Activated T-cell treated with anti-CD3 and anti-CD28 coated beads for 1 hour (primary cell): ENCODE results near the gene SLC23A2.
"Not testable (repeated sequence)": the region's sequence is repeated elsewhere in the genome, so short reads cannot be mapped to it uniquely, and the experiment has no call there.

Experiments
- DNase-seq: peaks from one replicate; pipeline ENCODE4 v3.0.0-alpha.2; 2020; ENCODE audit warnings: low read depth

The SLC23A2 gene

DNA sequence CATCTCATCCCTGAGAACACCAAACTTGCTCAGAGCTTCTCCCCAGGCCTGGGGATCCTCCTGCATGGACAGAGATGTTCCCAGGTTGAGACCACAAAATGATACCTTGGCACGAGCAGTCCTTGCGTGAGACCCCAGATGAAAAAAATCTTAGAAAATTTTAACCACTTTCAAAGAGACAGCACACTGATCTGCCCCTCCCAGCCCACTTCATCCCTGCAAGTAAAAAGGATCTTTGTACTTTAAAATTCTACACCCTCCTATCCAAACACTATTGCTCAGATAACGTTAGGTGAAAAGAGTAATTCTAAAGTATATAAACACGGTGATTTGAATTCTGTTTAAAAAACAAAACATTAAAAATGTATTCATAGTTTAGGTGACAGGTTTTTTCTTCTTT is 98.5 kb downstream of the SLC23A2 start:
- DNase-seq = no peak

DNA sequence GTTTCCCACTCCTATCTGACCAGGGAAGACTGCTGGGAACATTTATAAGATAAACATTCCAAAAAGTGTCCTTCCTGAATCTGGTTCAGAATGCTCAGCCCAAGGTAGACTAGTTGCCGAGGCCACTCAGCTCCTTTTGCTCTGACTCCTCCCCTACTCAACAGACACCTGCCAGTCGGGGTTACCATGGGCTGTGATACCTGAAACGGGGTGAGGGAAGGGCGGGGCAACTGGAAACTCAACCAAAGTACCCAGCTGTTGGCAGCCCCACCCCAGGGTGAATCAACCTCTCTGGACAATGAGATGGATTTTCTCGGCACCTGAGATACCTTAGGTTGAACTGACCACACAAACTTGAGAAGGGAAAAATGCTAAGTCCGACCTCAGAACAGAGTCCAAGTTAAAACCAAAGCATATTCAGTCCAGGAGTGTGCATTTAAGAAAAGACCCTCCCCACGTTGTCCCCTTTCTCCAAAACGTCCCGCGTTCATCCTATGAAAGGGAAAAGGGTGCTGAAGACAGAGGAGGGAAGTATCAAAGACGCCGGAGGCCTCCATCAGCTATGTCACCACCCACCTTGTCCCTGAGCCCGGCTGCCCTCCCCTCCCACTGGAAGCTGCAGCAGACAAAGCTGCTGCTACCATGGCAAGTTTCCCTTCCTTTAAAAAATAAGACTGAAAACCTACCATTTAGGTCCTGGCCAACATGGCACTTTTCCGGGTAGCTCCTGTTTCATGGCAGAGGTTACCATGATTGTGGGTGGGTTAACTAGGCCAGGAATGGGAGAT is 100.1 kb downstream of the SLC23A2 start:
- no peak for DNase-seq

- DNase-seq = no peak
These were observed 102.7 kb downstream of the SLC23A2 start for GRCh38 chr20:4898282-4899244.

DNA sequence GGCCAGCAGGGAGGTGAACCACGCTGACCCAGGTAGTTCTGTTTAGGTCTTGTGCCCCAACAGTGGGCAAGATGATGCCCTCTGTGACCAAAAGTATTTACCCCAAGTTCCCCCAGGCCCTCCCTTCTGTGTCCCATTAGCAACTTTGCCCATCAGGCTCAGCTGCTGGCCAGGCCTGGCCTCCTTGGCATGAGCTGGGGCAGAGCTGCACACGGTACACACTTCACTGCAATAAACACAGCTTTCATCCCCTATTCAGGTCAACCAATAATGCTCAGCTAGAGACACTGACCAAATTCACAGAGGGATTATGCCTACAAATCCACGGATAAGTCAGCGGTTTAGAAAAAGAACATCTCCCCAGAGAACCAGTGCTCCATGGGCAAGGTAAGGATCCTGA is 103.7 kb downstream of the SLC23A2 start:
- no peak for DNase-seq

GRCh38 chr20:4896971-4897497 is 104.3 kb downstream of the SLC23A2 start:
- DNase-seq = no peak

DNA sequence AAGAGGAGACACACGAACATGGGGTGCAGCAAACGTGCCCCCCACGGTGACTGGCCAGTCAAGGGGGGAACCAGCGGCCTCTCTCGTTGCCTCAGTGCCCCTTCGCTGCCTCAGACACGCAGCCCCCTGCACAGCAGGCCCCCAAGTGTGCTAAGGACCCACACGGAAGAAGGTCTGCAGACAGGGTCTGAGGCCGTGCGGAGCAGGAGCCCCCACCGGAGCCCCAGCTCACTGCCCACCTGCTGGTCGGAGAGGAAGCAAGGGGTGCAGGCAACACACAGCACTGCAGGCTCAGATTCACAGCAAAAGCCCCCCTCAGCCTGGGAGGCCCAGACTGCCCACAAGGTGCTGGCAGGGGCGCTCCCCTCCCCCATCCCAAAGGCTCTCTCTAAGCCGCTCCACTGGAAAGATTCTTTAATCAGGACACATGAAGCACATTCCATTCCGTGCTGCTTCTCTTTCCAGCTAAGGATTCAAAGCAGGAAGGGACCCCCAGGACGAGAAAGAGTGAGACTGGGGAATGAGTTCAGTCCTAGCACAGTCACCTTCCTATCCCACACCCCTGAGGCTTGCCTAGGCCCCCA is 105.1 kb downstream of the SLC23A2 start:
- no peak for DNase-seq

DNA sequence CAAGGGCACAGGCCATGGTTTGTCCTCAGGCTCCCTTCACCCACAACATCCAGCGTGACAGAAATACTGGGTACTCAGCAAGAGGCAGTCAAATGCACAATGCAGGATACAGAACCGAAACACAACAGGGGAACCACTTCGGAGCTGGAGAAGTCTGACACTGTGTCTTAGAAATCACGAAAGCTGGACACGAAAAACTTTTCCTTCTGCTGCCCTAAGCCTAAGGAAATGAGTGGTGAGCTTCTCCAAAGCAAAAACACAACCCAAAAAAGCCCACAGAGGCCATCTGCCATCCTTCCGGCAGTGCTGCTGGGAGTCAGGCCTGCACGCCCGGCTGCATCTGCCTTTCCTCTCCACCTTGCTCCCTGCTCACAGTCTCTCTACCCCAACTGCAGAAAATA is 106.3 kb downstream of the SLC23A2 start:
- DNase-seq = no peak

DNA sequence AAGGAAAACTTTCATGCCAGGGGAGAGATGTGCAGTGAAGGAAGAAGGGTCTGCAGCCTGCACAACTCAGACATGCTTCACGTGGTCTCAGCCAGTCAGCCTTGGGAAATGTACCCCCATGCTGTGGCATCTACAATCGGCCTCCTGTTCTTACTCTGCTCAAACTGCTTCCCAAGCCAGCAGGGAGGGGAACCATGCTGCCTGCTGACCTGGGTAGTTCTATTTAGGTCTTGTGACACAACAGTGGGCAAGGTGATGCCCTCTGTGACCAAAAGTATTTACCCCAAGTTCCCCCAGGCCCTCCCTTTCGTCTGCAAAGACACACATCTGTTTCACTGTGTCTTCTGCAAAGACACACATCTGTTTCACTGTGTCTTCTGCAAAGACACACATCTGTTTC is 106.9 kb downstream of the SLC23A2 start:
- no peak for DNase-seq

DNA sequence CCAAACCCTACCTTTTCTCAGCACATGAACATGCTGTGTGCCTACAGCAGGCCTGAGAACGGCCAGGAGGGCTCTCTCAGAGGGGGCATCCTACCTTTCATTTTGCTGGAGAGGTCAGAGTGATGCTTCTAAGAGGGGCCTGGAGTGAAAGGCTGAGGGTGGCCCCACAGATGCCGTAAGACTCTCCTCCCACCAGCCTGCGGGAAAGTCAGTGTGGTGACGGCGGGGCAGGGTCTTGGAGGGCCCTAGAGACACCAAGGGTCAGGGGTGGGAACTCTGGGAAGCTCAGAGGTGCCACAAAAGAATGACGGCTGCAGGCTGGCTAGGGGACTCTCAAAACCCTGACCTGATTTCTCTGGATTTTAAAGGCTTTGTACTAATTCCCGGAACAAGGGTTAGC is 107.6 kb downstream of the SLC23A2 start:
- DNase-seq = no peak

- DNase-seq = no peak
These were observed 109.3 kb downstream of the SLC23A2 start for GRCh38 chr20:4891997-4892396.

- DNase-seq = no peak
These were observed 110.0 kb downstream of the SLC23A2 start for GRCh38 chr20:4891190-4891763.

DNA sequence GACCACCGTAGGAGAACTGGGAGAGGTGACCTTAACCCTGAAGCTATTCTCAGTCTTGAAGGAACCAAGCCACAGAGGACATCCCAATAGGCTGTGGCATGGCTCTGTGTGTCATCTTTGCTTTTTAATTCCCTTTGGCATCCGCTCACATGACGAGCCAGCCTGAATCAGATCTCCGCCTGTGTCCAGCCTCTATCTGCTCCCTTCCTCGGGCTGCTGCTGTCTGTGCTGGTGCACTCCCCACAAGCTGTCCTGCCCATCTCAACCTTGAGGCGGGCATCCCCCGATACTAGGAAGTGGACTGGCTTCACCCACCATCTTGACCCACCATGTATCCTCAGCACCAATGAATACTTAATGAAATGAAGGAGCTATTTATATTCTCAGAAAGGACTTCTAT is 111.9 kb downstream of the SLC23A2 start:
- no peak for DNase-seq

GRCh38 chr20:4887586-4887985 is 113.7 kb downstream of the SLC23A2 start:
- DNase-seq = no peak

GRCh38 chr20:4886771-4887527 is 114.4 kb downstream of the SLC23A2 start:
- DNase-seq = no peak

DNA sequence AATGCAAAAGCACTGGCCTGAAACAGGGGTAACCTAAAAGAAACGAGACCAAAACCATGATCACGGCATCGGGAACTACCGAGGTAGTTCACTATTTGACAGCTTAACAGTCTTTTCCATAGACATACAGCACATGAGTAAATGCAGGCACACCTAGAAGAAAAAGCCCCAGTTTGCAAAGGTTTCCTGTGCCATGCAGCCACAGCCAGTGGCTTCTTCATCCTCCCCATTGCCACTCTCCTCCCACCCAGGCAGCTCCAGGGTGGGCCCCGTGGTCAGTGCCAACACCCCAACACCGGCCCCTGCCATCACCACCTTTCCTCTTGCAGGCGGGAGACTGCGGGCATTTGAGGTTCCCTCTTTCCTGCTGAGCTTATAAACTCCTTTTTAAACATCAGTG is 115.4 kb downstream of the SLC23A2 start:
- DNase-seq = no peak

DNA sequence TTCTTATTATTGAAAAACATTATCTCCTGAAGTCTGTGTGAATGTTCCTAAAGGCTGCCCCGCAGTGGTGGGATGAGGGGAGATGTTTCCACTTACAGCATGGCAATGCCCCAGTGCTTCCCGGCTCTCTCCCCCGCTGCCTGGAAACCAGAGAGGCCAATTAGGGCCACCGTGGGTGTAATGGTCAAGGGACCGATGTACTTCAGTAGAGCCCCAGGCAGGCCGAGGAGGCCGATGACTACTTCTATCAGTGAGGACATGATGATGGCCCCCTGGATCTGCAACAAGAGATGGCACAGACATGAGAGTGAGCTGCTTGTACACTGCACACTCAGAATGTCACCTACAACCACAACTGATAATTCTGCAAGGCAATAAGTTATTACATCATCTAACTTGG is 117.8 kb downstream of the SLC23A2 start:
- DNase-seq = no peak

DNA sequence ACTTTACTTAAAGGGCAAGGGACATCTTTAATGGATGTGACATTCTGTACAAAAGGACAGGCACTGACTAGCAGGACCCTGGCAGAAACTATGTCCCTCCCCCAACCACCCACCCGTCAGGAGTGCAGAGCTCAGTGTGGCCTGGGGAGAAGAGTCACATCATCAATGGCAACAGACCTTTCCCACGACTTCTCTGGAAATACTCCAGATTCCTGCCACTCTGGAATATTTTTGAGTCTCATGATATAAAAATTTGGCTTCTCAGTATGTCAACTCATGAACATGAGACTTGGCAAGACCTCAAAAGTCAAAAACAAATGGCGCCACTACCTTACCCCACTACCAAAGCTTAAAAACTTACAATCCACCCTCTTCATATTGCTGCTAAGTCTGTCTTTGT is 118.3 kb downstream of the SLC23A2 start:
- no peak for DNase-seq

GRCh38 chr20:4881006-4881730 is 120.1 kb downstream of the SLC23A2 start:
- no peak for DNase-seq

- no peak for DNase-seq
These were observed 121.3 kb downstream of the SLC23A2 start for GRCh38 chr20:4880051-4880450.

- DNase-seq = not testable (repeated sequence)
These were observed 123.2 kb downstream of the SLC23A2 start for GRCh38 chr20:4878099-4878498.

DNA sequence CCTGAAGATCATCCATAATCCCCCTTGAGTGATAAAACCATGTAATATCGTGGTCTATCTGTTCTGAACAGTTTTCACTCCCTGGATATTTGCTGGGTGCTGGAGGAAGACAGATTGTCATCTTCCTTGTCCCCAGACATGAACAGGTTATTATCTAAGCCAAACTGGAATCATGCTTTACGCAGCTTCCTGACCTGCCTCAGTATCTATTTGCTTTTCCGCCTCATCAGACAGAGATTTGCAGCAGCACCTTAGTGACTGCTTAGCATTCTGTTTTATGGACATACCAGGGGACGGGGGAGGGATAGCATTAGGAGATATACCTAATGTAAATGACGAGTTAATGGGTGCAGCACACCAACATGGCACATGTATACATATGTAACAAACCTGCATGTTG is 124.6 kb downstream of the SLC23A2 start:
- DNase-seq = no peak
